Spleen (tissue), 11 donors: ENCODE results near the gene ZKSCAN1. TPM values are rescaled to one million over a fixed set of nuclear protein-coding genes. Genes with fewer than 3 reads are reported as not detected.
A peak's percentile ranks its signal among the peaks of the same experiment; 100 is the strongest.

ENCODE experiments used
- DNase-seq: peaks from one replicate; pipeline ENCODE4 v3.0.0-alpha.2; 2020
- H3K27ac ChIP-seq, 8 donors: fragments of 200-600 bp; sonication (generic) in 7 of 8; 1 replicate in 4 of 8; 2 replicates in 4 of 8; pipeline versions ENCODE4 v1.5.0 to v1.8.0; 2016 to 2021; ENCODE audit warnings: inconsistent platforms in 4 of 8, mild to moderate bottlenecking in 4 of 8, moderate library complexity in 1 of 8
- H3K27me3 ChIP-seq, 7 donors: fragments of 200-600 bp; sonication (generic) in 6 of 7; replicated peaks in 1 of 7; 1 replicate in 4 of 7; 2 replicates in 3 of 7; pipeline versions ENCODE4 v1.5.0 to v1.8.0; 2016 to 2021; ENCODE audit warnings: inconsistent platforms in 3 of 7, mild to moderate bottlenecking in 1 of 7
- H3K36me3 ChIP-seq, 6 donors: fragments of 200-600 bp; sonication (generic) in 5 of 6; 1 replicate in 4 of 6; 2 replicates in 2 of 6; pipeline versions ENCODE4 v1.5.0 to v1.8.0; 2016 to 2021; ENCODE audit warnings: inconsistent platforms in 2 of 6
- H3K4me1 ChIP-seq, 6 donors: fragments of 200-600 bp; sonication (generic) in 5 of 6; 1 replicate in 3 of 6; 2 replicates in 3 of 6; pipeline versions ENCODE4 v1.5.0 to v1.8.0; 2016 to 2021; ENCODE audit warnings: inconsistent platforms in 3 of 6
- H3K4me3 ChIP-seq, 8 donors: fragments of 200-600 bp; sonication (generic) in 7 of 8; 1 replicate in 4 of 8; 2 replicates in 4 of 8; pipeline versions ENCODE4 v1.5.0 to v1.8.0; 2016 to 2021; ENCODE audit warnings: inconsistent platforms in 4 of 8, mild to moderate bottlenecking in 4 of 8, moderate library complexity in 2 of 8
- H3K9me3 ChIP-seq, 8 donors: fragments of 200-600 bp; sonication (generic) in 7 of 8; 1 replicate in 4 of 8; 2 replicates in 4 of 8; pipeline versions ENCODE4 v1.5.0 to v1.8.0; 2016 to 2021; ENCODE audit warnings: inconsistent platforms in 4 of 8
- POLR2A ChIP-seq, 3 donors: fragments of 450-650 bp; IDR thresholded peaks; one replicate each; pipeline ENCODE4 v1.5.1; 2017; ENCODE audit warnings: antibody characterized with exemption in 3 of 3, mild to moderate bottlenecking in 1 of 3
- POLR2AphosphoS5 ChIP-seq, 3 donors: sonication (generic); formaldehyde crosslinking; IDR thresholded peaks; one replicate each; pipeline ENCODE4 v1.5.1; 2017; ENCODE audit warnings: antibody characterized with exemption in 3 of 3
- WGBS, 5 donors: extraction: QIAGEN DNeasy Blood & Tissue Kit in 3 of 5; methylation state at CpG; one replicate each; pipeline versions ENCODE4 v1.1.5 to v1.1.7; 2013 to 2018; 5-methylcytosine and 5-hydroxymethylcytosine counted together
- intact Hi-C: fragments of 100-400 bp; cut with DNase I; formaldehyde crosslinking; loops from one replicate; pipeline ENCODE4 v1.15.0; 2023; ENCODE audit warnings: low total_unique reads
- polyA plus RNA-seq, 3 donors: library from polyadenylated mRNA; stranded (reverse); fragments of 200-250 nt; gene quantifications; one replicate each; pipeline ENCODE4 v1.2.1, GENCODE V29; 2013
- total RNA-seq, 7 donors: library from RNA; depleted of rRNA in 3 of 7; stranded (reverse); fragments of >200 nt in 3 of 7; fragmentation: NEBNext Ultra II Directional in 4 of 7; extraction: Animal tissue kit (Norgen Biotek cat#: 25700) in 4 of 7; gene quantifications; one replicate each; pipeline versions ENCODE4 v1.1.0 to v1.2.1, GENCODE V29; 2016 to 2021
- TF ChIP-seq, protein P1 (sequence below), 11 experiments: fragments of 200-600 bp in 7 of 11; fragments of 450-650 bp in 4 of 11; sonication (generic) in 4 of 11; IDR thresholded peaks in 8 of 11; conservative IDR thresholded peaks in 3 of 11; 1 replicate in 7 of 11; 2 replicates in 4 of 11; pipeline versions ENCODE4 v1.4.0 to v1.8.0; 2016 to 2021; ENCODE audit warnings: antibody characterized with exemption in 11 of 11, inconsistent platforms in 4 of 11, mild to moderate bottlenecking in 1 of 11
- donor health status: healthy with polysubstance abuse.
- donor health status: DM: no; HTN: no; CAD: no; lungs with moderate emphysema.
- donor health status: DM: no; HTN: no; CAD: no.
- donor health status: Bipolar disorder and iron deficiency.
- donor health status: healthy.
- donor health status: DM: no; HTN: no; CAD: no.
- donor health status: DM: yes; HTN: yes; CAD: no.

Gene ZKSCAN1
- total and polyA plus RNA-seq, 10 donors = 7.3 to 77.9 (median 32.7) TPM

DNA sequence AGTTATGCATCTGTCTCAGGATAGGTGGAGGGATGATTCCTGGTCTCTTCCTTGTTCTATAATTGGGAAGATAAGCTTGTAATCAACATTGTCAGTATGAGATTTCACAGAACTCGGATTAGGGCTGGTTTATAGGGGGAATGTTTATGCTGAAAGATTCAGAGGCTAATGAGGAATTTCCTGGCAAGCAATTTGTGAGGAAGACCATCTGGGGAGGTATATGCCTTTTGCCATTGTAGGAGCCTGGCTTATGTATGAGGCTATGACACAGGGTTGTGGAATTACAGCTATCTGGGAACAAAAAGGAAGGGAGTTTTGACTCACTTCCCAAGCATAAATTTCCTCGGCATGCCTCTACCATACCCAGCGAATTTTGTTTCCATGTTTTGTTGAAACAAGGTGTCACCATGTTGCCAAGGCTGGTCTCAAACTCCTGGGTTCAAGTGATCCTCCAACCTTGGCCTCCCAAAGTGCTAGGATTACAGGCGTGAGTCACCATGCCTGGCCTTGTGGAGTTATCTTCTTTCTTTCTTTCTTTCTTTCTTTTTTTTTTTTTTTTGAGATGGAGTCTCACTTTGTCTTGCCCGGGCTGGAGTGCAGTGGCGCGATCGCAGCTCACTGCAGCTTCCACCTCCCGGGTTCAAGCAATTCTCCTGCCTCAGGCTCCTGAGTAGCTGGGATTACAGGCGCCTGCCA, 71.8 kb downstream of the ZKSCAN1 start:
- DNase-seq = no peak
- Histone ChIP-seq H3K4me1 (peaks cover 23 to 60% (median 37%) of the 10 kb centered on the region in 6 donors), H3K27me3 (no peaks in the 10 kb centered on the region), H3K36me3 (peaks cover 3 to 24% (median 21%) of the 10 kb centered on the region in 6 donors), H3K27ac (peak overlapping the region in 5 of 8 donors; percentile 15 to 94 (median 90)), H3K4me3 (no peak overlapping the region), H3K9me3 (no peaks in the 10 kb centered on the region)
- WGBS, 5 donors = 87 to 92% (median 87%) methylated on average over 10 of the region's 10 CpGs
- TF ChIP-seq, protein P1, sequence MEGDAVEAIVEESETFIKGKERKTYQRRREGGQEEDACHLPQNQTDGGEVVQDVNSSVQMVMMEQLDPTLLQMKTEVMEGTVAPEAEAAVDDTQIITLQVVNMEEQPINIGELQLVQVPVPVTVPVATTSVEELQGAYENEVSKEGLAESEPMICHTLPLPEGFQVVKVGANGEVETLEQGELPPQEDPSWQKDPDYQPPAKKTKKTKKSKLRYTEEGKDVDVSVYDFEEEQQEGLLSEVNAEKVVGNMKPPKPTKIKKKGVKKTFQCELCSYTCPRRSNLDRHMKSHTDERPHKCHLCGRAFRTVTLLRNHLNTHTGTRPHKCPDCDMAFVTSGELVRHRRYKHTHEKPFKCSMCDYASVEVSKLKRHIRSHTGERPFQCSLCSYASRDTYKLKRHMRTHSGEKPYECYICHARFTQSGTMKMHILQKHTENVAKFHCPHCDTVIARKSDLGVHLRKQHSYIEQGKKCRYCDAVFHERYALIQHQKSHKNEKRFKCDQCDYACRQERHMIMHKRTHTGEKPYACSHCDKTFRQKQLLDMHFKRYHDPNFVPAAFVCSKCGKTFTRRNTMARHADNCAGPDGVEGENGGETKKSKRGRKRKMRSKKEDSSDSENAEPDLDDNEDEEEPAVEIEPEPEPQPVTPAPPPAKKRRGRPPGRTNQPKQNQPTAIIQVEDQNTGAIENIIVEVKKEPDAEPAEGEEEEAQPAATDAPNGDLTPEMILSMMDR (IDR thresholded peaks at IDR 0.05 in 8 of 11, conservative IDR thresholded peaks at IDR 0.05 in 3 of 11) = no peak
- TF ChIP-seq POLR2A (IDR thresholded peaks at IDR 0.05) (no peak), POLR2AphosphoS5 (IDR thresholded peaks at IDR 0.05) (no peak)
- intact Hi-C loops = no loop called here

DNA sequence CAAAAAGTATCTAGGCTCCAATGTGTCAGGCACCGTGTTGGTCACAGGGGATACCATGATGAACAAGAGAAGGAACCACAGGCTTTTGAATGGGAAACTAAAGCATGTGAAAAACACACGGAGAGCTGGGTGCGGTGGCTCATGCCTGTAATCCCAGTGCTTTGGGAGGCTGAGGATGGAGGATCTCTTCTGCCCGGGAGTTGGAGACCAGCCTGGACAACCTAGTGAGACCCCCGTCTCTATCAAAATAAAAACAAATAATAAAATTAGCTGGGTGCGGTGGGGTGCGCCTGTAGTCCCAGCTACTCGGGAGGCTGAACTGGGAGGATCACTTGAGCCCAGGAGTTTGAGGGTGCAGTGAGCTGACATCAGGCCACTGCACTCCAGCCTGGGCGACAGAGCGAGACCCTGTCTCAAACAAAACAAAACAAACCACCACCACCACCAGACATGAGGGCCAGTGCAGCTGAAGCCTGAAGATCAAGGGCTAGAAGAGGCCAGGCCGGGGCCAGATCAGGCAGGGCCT, 72.8 kb downstream of the ZKSCAN1 start:
- no peaks in the 10 kb centered on the region for H3K9me3 ChIP-seq
- peak overlapping the region; percentile 58 to 97 (median 77) for H3K4me3 ChIP-seq
- WGBS, 5 donors = 73 to 84% (median 78%) methylated on average over 10 to 11 of the region's 11 CpGs
- TF ChIP-seq POLR2A (IDR thresholded peaks at IDR 0.05) = no peak
- TF ChIP-seq, protein P1 (IDR thresholded peaks at IDR 0.05 in 8 of 11, conservative IDR thresholded peaks at IDR 0.05 in 3 of 11) = no peak
- TF ChIP-seq POLR2AphosphoS5 (IDR thresholded peaks at IDR 0.05) = no peak
- H3K27me3 ChIP-seq = no peaks in the 10 kb centered on the region
- H3K27ac ChIP-seq = peak overlapping the region; percentile 76 to 94 (median 90)
- intact Hi-C loops = no loop called here
- H3K36me3 ChIP-seq = peaks cover 3 to 33% (median 31%) of the 10 kb centered on the region in 6 donors
- H3K4me1 ChIP-seq = peaks cover 15 to 60% (median 29%) of the 10 kb centered on the region in 6 donors
- peak; percentile 74 for DNase-seq

DNA sequence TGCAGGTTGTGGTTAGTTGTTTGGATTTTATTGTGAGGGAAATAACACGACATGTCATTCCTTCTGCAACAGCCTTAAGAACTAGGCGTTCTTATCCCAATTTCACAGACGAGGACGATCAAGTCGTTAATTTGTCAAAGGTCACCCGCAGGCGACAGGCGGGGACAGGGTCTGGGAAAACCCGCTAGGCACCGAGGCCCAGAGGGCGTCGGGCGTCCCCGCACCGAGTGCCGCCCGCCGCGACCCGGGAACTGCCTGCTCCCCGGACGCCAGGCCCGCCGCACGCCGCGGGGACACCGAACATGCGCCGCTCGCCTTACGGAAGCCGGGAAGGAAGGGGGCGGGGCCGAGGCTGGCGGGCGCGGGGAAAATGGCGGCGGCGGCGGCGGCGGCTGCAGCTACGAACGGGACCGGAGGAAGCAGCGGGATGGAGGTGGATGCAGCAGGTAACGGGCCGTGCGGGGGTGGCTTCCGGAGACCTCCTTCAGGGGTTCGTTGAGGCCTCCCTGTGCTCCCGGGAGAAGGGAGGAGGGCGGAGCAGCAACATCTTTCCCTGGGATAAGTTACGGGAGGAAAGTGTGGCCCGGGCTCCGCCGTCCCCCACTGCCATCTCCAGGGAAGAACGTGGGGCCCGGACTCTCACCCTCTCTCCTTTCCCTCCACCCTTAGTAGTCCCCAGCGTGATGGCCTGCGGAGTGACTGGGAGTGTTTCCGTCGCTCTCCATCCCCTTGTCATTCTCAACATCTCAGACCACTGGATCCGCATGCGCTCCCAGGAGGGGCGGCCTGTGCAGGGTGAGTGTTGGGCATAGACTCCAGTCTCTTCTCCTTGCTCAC, 73.4 kb downstream of the ZKSCAN1 start, which contains the start of gene COPS6:
TSS of gene COPS6 (plus strand) at position 349 of the 837 bp plus-strand sequence. CDS start at position 371, 22 bp downstream.
- H3K9me3 ChIP-seq = no peaks in the 10 kb centered on the region
- H3K27me3 ChIP-seq = no peaks in the 10 kb centered on the region
- peaks cover 15 to 66% (median 29%) of the 10 kb centered on the region in 6 donors for H3K4me1 ChIP-seq
- 0 to 1% (median 0%) methylated on average over 37 to 68 of the region's 68 CpGs for WGBS, 5 donors
- peak within 1 kb of the TSS; percentile 76 to 94 (median 90) for H3K27ac ChIP-seq
- H3K36me3 ChIP-seq = peaks cover 3 to 40% (median 38%) of the 10 kb centered on the region in 6 donors
- intact Hi-C loops = no loop called here
- H3K4me3 ChIP-seq = peak within 1 kb of the TSS; percentile 58 to 97 (median 77)
- peak; percentile 96 for DNase-seq
- peak in 2 of 3 donors; percentile 67 to 87 for TF ChIP-seq POLR2A (IDR thresholded peaks at IDR 0.05)
- TF ChIP-seq, protein P1 (IDR thresholded peaks at IDR 0.05 in 8 of 11, conservative IDR thresholded peaks at IDR 0.05 in 3 of 11) = peak in 1 of 11 experiments; percentile 14
- peak; percentile 96 to 98 (median 97) for TF ChIP-seq POLR2AphosphoS5 (IDR thresholded peaks at IDR 0.05)
